Astrocyte of the cerebellum (primary cell): ENCODE data around the gene CR1L.
"Not testable (repeated sequence)": the region's sequence is repeated elsewhere in the genome, so short reads cannot be mapped to it uniquely, and the experiment has no call there.

Source experiments
- DNase-seq: peaks from one replicate; pipeline ENCODE4 v3.0.0-alpha.2; 2011; ENCODE audit warnings: low read depth
- H3K4me3 ChIP-seq: 2 replicates; pipeline ENCODE4 v1.5.1; 2011; ENCODE audit warnings: mild to moderate bottlenecking, low read depth, low read length, moderate library complexity
- in situ Hi-C: cut with HindIII; loops from 2 replicates; pipeline ENCODE4 v1.10.0; 2017; ENCODE audit warnings: low sequenced_read_pairs
- TF ChIP-seq, protein P1 (sequence below): IDR thresholded peaks from 2 replicates; pipeline ENCODE4 v1.5.1; 2012; ENCODE audit warnings: low read length, low read depth, moderate library complexity, mild to moderate bottlenecking; ENCODE audit errors: missing control alignments

Gene CR1L

GRCh38 chr1:207638487-207639145, 6.3 kb upstream of the CR1L start:
- in situ Hi-C loops, H3K4me3 ChIP-seq, DNase-seq: not testable (repeated sequence)

GRCh38 chr1:207639362-207639761, 5.6 kb upstream of the CR1L start:
- in situ Hi-C loops, DNase-seq, H3K4me3 ChIP-seq: not testable (repeated sequence)

DNA sequence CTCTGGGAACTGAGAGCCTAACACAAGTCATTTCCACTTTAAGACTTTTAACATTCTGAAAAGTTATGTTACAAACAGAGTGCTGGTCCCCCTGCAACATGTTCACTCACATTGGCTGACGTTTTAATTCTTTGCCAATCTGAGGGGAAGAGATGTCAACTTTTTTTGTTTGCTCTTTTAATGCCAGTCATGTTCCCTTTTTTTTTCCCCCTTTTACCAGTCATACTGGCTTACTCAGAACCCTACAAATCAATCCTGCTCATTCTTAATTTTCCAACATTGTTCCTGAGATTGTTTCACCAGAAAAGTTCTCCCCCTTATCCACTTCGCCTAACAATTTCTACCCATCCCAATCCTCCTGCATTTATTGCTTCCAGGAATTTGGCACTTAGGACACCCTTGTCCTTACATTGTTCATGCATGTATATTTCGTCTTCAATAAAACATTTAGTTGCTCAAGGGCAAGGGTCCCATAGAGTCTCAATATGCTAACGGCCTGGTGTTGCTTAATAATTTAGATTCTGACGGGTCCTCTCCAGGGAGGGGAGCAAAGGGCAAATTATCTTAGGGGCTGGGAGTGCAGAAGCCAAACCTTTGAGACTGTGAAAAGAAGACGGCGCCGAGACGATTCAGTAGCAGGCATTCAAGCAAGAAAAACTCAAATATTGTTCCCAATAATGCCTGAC, 624 bp upstream of the CR1L start:
- TF ChIP-seq, protein P1, sequence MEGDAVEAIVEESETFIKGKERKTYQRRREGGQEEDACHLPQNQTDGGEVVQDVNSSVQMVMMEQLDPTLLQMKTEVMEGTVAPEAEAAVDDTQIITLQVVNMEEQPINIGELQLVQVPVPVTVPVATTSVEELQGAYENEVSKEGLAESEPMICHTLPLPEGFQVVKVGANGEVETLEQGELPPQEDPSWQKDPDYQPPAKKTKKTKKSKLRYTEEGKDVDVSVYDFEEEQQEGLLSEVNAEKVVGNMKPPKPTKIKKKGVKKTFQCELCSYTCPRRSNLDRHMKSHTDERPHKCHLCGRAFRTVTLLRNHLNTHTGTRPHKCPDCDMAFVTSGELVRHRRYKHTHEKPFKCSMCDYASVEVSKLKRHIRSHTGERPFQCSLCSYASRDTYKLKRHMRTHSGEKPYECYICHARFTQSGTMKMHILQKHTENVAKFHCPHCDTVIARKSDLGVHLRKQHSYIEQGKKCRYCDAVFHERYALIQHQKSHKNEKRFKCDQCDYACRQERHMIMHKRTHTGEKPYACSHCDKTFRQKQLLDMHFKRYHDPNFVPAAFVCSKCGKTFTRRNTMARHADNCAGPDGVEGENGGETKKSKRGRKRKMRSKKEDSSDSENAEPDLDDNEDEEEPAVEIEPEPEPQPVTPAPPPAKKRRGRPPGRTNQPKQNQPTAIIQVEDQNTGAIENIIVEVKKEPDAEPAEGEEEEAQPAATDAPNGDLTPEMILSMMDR: no peak
- in situ Hi-C loops: no loop called here
- DNase-seq: no peak
- H3K4me3 ChIP-seq: peak overlapping the region; percentile 53

- peak overlapping the region; percentile 53 for H3K4me3 ChIP-seq
- TF ChIP-seq, protein P1: no peak
- in situ Hi-C loops: no loop called here
- no peak for DNase-seq
Measured at GRCh38 chr1:207645635-207646081, 725 bp downstream of the CR1L start.

DNA sequence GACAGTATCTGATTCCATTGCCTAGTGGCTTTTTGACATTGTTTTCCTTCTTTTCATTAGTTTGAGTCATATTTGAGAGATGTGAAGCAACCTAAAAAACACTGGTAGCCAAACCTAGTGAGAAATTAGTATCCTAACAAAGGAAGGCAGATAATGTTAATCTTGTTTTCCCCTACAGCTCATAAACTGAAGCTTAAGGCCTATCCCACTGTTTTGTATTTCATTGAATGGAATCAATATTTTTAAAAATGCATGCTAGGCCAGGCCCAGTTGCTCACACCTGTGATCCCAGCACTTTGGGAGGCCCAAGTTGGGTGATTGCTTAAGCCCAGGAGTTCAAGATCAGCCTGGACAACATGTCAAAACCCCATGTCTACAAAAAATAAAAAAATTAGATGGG, 1.2 kb downstream of the CR1L start:
- H3K4me3 ChIP-seq: no peak overlapping the region
- no peak for DNase-seq
- in situ Hi-C loops: no loop called here
- TF ChIP-seq, protein P1: no peak

GRCh38 chr1:207646944-207647579, 2.1 kb downstream of the CR1L start:
- in situ Hi-C loops: no loop called here
- TF ChIP-seq, protein P1: no peak
- no peak for DNase-seq
- H3K4me3 ChIP-seq: no peak overlapping the region

GRCh38 chr1:207647671-207648333, 2.9 kb downstream of the CR1L start:
- TF ChIP-seq, protein P1: no peak
- no peak for DNase-seq
- H3K4me3 ChIP-seq: no peak overlapping the region
- in situ Hi-C loops: no loop called here
